Non-pigmented ciliary epithelial cell (primary cell): ENCODE results near the gene FAM180A.

Experiments
- DNase-seq: peaks from one replicate; pipeline ENCODE4 v3.0.0-alpha.2; 2010; ENCODE audit warnings: low read depth

Gene FAM180A

GRCh38 chr7:135771051-135771450, 22.4 kb upstream of the FAM180A start:
- DNase-seq = no peak

- no peak for DNase-seq
Observed at GRCh38 chr7:135770139-135770710, 21.6 kb upstream of the FAM180A start.

- no peak for DNase-seq
Observed at GRCh38 chr7:135769005-135769802, 20.6 kb upstream of the FAM180A start.

- no peak for DNase-seq
Observed at GRCh38 chr7:135768467-135768866, 19.9 kb upstream of the FAM180A start.

- no peak for DNase-seq
Observed at GRCh38 chr7:135768064-135768463, 19.5 kb upstream of the FAM180A start.

- no peak for DNase-seq
Observed at GRCh38 chr7:135763261-135763660, 14.6 kb upstream of the FAM180A start.

GRCh38 chr7:135761751-135762488, 13.3 kb upstream of the FAM180A start:
- no peak for DNase-seq

- no peak for DNase-seq
Observed at GRCh38 chr7:135759532-135759931, 10.9 kb upstream of the FAM180A start.

- DNase-seq = no peak
Observed at GRCh38 chr7:135758531-135758932, 9.9 kb upstream of the FAM180A start.

- no peak for DNase-seq
Observed at GRCh38 chr7:135757719-135758411, 9.3 kb upstream of the FAM180A start.

GRCh38 chr7:135756191-135756590, 7.6 kb upstream of the FAM180A start:
- DNase-seq = no peak

GRCh38 chr7:135755351-135755753, 6.7 kb upstream of the FAM180A start:
- DNase-seq = no peak

- DNase-seq = no peak
Observed at GRCh38 chr7:135753616-135754413, 5.2 kb upstream of the FAM180A start.

- DNase-seq = no peak
Observed at GRCh38 chr7:135747366-135747765, 1.2 kb downstream of the FAM180A start.

GRCh38 chr7:135745703-135746312, 2.8 kb downstream of the FAM180A start:
- DNase-seq = peak; percentile 81

GRCh38 chr7:135744938-135745702, 3.5 kb downstream of the FAM180A start:
- no peak for DNase-seq

- DNase-seq = no peak
Observed at GRCh38 chr7:135743907-135744731, 4.5 kb downstream of the FAM180A start.

GRCh38 chr7:135742371-135742770, 6.2 kb downstream of the FAM180A start:
- DNase-seq = no peak

GRCh38 chr7:135741905-135742304, 6.7 kb downstream of the FAM180A start:
- DNase-seq = no peak

- DNase-seq = no peak
Observed at GRCh38 chr7:135740889-135741288, 7.7 kb downstream of the FAM180A start.
